Mesenteric fat pad (tissue), 1 donor: ENCODE results near the gene ARHGEF12. TPM values are rescaled to one million over a fixed set of nuclear protein-coding genes. Genes with fewer than 3 reads are reported as not detected.

Experiments used
- DNase-seq: peaks from one replicate; pipeline ENCODE4 v3.0.0-alpha.2; 2020; ENCODE audit warnings: low spot score
- total RNA-seq: library from RNA; stranded (reverse); fragmentation: NEBNext Ultra II Directional; extraction: Animal tissue kit (Norgen Biotek cat#: 25700); gene quantifications from one replicate; pipeline ENCODE4 v1.2.1, GENCODE V29; 2021
- donor health status: DM: yes; HTN: yes; CAD: no.

The ARHGEF12 gene
- total RNA-seq, 1 donor from 2014 or later: 75.5 TPM

GRCh38 chr11:120383518-120384155 is 47.4 kb downstream of the ARHGEF12 start:
- DNase-seq: no peak

- no peak for DNase-seq
Observed at GRCh38 chr11:120384476-120384875, 48.3 kb downstream of the ARHGEF12 start.

GRCh38 chr11:120385110-120385509 is 48.9 kb downstream of the ARHGEF12 start:
- DNase-seq: no peak

- DNase-seq: no peak
Observed at GRCh38 chr11:120385655-120386054, 49.4 kb downstream of the ARHGEF12 start.

- no peak for DNase-seq
Observed at GRCh38 chr11:120386318-120386717, 50.1 kb downstream of the ARHGEF12 start.

- no peak for DNase-seq
Observed at GRCh38 chr11:120386774-120387371, 50.7 kb downstream of the ARHGEF12 start.

GRCh38 chr11:120388261-120388660 is 52.0 kb downstream of the ARHGEF12 start:
- no peak for DNase-seq

- no peak for DNase-seq
Observed at GRCh38 chr11:120389693-120390584, 53.7 kb downstream of the ARHGEF12 start.

GRCh38 chr11:120390585-120390922 is 54.3 kb downstream of the ARHGEF12 start:
- no peak for DNase-seq

- DNase-seq: no peak
Observed at GRCh38 chr11:120391292-120391691, 55.1 kb downstream of the ARHGEF12 start.

GRCh38 chr11:120391854-120392253 is 55.6 kb downstream of the ARHGEF12 start:
- DNase-seq: no peak

- no peak for DNase-seq
Observed at GRCh38 chr11:120392314-120392713, 56.1 kb downstream of the ARHGEF12 start.

GRCh38 chr11:120392793-120393192 is 56.6 kb downstream of the ARHGEF12 start:
- no peak for DNase-seq

- no peak for DNase-seq
Observed at GRCh38 chr11:120394119-120394518, 57.9 kb downstream of the ARHGEF12 start.

GRCh38 chr11:120395778-120396177 is 59.6 kb downstream of the ARHGEF12 start:
- DNase-seq: no peak

GRCh38 chr11:120398132-120398531 is 61.9 kb downstream of the ARHGEF12 start:
- no peak for DNase-seq

- DNase-seq: no peak
Observed at GRCh38 chr11:120399307-120399706, 63.1 kb downstream of the ARHGEF12 start.

GRCh38 chr11:120400564-120401364 is 64.6 kb downstream of the ARHGEF12 start:
- no peak for DNase-seq

GRCh38 chr11:120401506-120401905 is 65.3 kb downstream of the ARHGEF12 start:
- DNase-seq: no peak

- DNase-seq: no peak
Observed at GRCh38 chr11:120403966-120404365, 67.8 kb downstream of the ARHGEF12 start.

- no peak for DNase-seq
Observed at GRCh38 chr11:120404495-120404894, 68.3 kb downstream of the ARHGEF12 start.
